ENCODE results near the gene KCNK5.

GRCh38 chr6:39189915-39190544 lies 39.2 kb downstream of the KCNK5 start:
- TF ChIP-seq POLR2A (IDR thresholded peaks at IDR 0.05; ENCODE audit: low read length): no peak
- TF ChIP-seq GATA1 (IDR thresholded peaks at IDR 0.05; ENCODE audit: low read depth, low read length): no peak

All from erythroblast (primary cell).